Breast epithelium (tissue), 4 donors: ENCODE measurements around the gene TBC1D30. TPM values are rescaled to one million over a fixed set of nuclear protein-coding genes. Genes with fewer than 3 reads are reported as not detected.
"Not testable (repeated sequence)": the region's sequence is repeated elsewhere in the genome, so short reads cannot be mapped to it uniquely, and the experiment has no call there.

Source experiments
- DNase-seq, 2 donors: peaks; one replicate each; pipeline ENCODE4 v3.0.0-alpha.2; 2019; ENCODE audit warnings: low spot score in 2 of 2
- H3K27ac ChIP-seq, 2 donors: fragments of 200-600 bp; sonication (generic) in 1 of 2; one replicate each; pipeline ENCODE4 v1.5.1; 2016 to 2019; ENCODE audit warnings: mild to moderate bottlenecking in 1 of 2
- H3K27me3 ChIP-seq, 2 donors: fragments of 200-600 bp; sonication (generic) in 1 of 2; one replicate each; pipeline versions ENCODE4 v1.5.1 to v1.6.0; 2017 to 2019; ENCODE audit warnings: control low read depth in 1 of 2, mild to moderate bottlenecking in 1 of 2
- H3K36me3 ChIP-seq: fragments of 200-600 bp; one replicate; pipeline ENCODE4 v1.5.1; 2019
- H3K4me1 ChIP-seq, 2 donors: fragments of 200-600 bp; sonication (generic); one replicate each; pipeline ENCODE4 v1.5.1; 2016 to 2019; ENCODE audit warnings: control low read depth in 1 of 2
- H3K4me3 ChIP-seq, 3 donors: fragments of 200-600 bp; sonication (generic); 1 replicate in 2 of 3; 2 replicates in 1 of 3; pipeline ENCODE4 v1.5.1; 2016 to 2019; ENCODE audit warnings: mild to moderate bottlenecking in 3 of 3, moderate library complexity in 2 of 3
- H3K9me3 ChIP-seq, 2 donors: fragments of 200-600 bp; sonication (generic) in 1 of 2; one replicate each; pipeline ENCODE4 v1.5.1; 2016 to 2019; ENCODE audit warnings: control low read depth in 1 of 2
- POLR2A ChIP-seq: fragments of 450-650 bp; IDR thresholded peaks from one replicate; pipeline ENCODE4 v1.6.1; 2016; ENCODE audit warnings: antibody characterized with exemption, mild to moderate bottlenecking, moderate library complexity
- POLR2AphosphoS5 ChIP-seq, 3 donors: sonication (generic); formaldehyde crosslinking; IDR thresholded peaks; one replicate each; pipeline ENCODE4 v1.6.1; 2017; ENCODE audit warnings: antibody characterized with exemption in 3 of 3
- intact Hi-C: fragments of 100-400 bp; cut with DNase I; formaldehyde crosslinking; loops from one replicate; pipeline ENCODE4 v1.15.1; 2023; ENCODE audit warnings: low total_unique reads
- total RNA-seq, 3 donors: library from RNA; depleted of rRNA; stranded (reverse); fragments of >200 nt; gene quantifications; one replicate each; pipeline ENCODE4 v1.1.0, GENCODE V29; 2016
- TF ChIP-seq, protein P1 (sequence below), 3 donors: fragments of 450-650 bp; IDR thresholded peaks; one replicate each; pipeline ENCODE4 v1.5.1; 2016 to 2017; ENCODE audit warnings: antibody characterized with exemption in 3 of 3, mild to moderate bottlenecking in 3 of 3, moderate library complexity in 3 of 3

TBC1D30 gene, protein sequence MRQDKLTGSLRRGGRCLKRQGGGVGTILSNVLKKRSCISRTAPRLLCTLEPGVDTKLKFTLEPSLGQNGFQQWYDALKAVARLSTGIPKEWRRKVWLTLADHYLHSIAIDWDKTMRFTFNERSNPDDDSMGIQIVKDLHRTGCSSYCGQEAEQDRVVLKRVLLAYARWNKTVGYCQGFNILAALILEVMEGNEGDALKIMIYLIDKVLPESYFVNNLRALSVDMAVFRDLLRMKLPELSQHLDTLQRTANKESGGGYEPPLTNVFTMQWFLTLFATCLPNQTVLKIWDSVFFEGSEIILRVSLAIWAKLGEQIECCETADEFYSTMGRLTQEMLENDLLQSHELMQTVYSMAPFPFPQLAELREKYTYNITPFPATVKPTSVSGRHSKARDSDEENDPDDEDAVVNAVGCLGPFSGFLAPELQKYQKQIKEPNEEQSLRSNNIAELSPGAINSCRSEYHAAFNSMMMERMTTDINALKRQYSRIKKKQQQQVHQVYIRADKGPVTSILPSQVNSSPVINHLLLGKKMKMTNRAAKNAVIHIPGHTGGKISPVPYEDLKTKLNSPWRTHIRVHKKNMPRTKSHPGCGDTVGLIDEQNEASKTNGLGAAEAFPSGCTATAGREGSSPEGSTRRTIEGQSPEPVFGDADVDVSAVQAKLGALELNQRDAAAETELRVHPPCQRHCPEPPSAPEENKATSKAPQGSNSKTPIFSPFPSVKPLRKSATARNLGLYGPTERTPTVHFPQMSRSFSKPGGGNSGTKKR
- total RNA-seq: 10 to 100 TPM in 2 of 3 donors, 1 to 10 TPM in 1; 3.2 to 16.4 (median 11.9) TPM

DNA sequence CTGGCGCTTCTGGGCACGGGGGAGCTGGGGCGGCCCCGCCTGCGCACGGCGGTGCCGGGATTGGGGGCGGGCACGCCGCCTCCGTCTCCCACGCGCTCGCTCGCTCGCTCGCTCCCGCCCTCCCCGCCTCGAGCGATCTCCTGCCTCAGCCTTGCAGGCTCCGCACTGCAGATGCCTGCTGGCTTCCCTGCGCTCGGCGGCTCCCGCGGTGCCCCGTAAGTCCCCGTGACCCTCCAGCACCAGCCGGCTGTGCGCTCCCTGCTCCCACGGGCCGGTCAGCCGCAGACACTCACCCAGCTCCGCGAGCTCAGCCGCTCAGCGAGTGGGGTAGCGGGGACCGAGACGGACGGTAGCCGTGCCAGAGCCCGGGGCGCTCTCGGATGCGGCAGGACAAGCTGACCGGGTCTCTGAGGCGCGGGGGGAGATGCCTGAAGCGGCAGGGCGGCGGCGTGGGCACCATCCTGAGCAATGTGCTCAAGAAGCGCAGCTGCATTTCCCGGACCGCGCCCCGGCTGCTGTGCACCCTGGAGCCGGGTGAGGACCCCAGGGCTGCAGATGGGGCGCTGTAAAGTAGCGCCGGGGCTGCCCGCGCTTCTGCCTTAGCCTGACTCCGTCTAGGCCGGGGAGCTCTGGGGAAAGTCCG, at the start of gene TBC1D30:
TSS of gene TBC1D30 (plus strand) at position 148 of the 643 bp plus-strand sequence. CDS start at position 381, 233 bp downstream.
- H3K36me3 ChIP-seq: no peaks in the 10 kb centered on the region
- intact Hi-C loops: no loop called here
- H3K4me1 ChIP-seq: peaks cover 0 to 17% of the 10 kb centered on the region in 2 donors
- H3K9me3 ChIP-seq: no peaks in the 10 kb centered on the region
- peaks cover 7 to 43% of the 10 kb centered on the region in 2 donors for H3K27me3 ChIP-seq
- H3K27ac ChIP-seq: no peak within 1 kb of the TSS
- DNase-seq: no peak
- TF ChIP-seq POLR2A (no peak), POLR2AphosphoS5 (IDR thresholded peaks at IDR 0.05) (no peak)
- TF ChIP-seq, protein P1, sequence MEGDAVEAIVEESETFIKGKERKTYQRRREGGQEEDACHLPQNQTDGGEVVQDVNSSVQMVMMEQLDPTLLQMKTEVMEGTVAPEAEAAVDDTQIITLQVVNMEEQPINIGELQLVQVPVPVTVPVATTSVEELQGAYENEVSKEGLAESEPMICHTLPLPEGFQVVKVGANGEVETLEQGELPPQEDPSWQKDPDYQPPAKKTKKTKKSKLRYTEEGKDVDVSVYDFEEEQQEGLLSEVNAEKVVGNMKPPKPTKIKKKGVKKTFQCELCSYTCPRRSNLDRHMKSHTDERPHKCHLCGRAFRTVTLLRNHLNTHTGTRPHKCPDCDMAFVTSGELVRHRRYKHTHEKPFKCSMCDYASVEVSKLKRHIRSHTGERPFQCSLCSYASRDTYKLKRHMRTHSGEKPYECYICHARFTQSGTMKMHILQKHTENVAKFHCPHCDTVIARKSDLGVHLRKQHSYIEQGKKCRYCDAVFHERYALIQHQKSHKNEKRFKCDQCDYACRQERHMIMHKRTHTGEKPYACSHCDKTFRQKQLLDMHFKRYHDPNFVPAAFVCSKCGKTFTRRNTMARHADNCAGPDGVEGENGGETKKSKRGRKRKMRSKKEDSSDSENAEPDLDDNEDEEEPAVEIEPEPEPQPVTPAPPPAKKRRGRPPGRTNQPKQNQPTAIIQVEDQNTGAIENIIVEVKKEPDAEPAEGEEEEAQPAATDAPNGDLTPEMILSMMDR (IDR thresholded peaks at IDR 0.05): no peak
- H3K4me3 ChIP-seq: peak within 1 kb of the TSS; percentile 35 to 68 (median 45)

DNA sequence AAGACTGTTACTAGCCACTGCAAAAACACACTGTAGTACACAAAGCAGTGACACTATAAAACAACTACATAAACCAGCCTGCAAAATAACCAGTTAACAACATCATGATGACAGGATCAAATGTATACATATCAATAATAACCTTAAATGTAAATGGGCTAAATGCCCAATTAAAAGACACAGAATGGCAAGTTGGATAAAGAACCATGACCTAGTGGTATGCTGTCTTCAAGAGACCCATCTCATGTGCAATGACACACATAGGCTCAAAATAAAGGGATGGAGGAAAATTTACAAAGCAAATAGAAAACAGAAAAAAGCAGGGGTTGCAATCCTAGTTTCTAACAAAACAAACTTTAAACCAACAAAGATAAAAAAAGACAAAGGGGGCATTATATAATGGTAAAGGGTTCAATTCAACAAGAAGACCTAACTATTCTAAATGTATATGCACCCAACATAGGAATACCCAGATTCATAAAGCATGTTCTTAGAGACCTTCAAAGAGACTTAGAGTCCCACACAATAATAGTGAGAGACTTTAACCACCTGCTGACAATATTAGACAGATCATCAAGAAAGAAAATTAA, 49.2 kb upstream of the TBC1D30 start:
- H3K9me3 ChIP-seq: peaks cover 3 to 21% of the 10 kb centered on the region in 2 donors
- H3K36me3 ChIP-seq, H3K27me3 ChIP-seq, H3K4me1 ChIP-seq, H3K27ac ChIP-seq, H3K4me3 ChIP-seq, DNase-seq: not testable (repeated sequence)
- intact Hi-C loops: loop anchor here (5.0 kb wide), 1 partner anchor 668 kb away; no protein-coding TSS in a partner anchor

DNA sequence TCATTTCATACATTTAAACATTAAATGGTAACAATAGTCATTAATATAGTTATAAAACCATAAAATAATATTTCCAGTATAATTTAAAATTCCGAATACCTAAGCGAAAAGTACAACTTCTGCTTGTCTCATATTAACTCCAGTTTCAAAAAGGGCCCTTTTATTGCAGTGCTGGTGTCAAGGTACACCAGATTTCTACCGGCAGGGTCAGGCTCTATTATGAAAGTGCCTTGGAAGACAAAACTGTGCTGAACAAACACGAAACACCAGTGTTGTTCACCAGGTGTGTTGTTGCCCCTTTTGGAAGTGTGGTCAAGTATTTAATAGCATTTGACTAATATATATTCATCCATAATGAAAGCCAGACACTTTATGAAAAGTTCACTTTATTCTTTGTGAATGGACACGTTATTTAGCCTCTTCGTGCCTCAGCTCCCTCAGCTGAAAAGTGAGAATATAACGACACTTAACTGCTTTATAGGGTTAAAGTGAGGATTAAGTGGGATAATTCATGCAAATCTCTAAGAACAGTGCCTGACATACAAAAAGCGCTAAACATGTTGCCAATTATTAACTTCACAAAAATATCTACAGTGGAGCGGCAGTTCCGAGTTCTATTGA, 45.0 kb upstream of the TBC1D30 start:
- H3K4me3 ChIP-seq: no peak overlapping the region
- intact Hi-C loops: loop anchor here (5.0 kb wide), 1 partner anchor 672 kb away; no protein-coding TSS in a partner anchor
- peaks cover 3 to 20% of the 10 kb centered on the region in 2 donors for H3K9me3 ChIP-seq
- H3K4me1 ChIP-seq: no peaks in the 10 kb centered on the region
- DNase-seq: no peak
- H3K27ac ChIP-seq: peak overlapping the region in 1 of 2 donors; percentile 81
- no peaks in the 10 kb centered on the region for H3K27me3 ChIP-seq
- no peak for TF ChIP-seq POLR2AphosphoS5 (IDR thresholded peaks at IDR 0.05)
- TF ChIP-seq POLR2A: no peak
- TF ChIP-seq, protein P1 (IDR thresholded peaks at IDR 0.05): no peak
- H3K36me3 ChIP-seq: no peaks in the 10 kb centered on the region

DNA sequence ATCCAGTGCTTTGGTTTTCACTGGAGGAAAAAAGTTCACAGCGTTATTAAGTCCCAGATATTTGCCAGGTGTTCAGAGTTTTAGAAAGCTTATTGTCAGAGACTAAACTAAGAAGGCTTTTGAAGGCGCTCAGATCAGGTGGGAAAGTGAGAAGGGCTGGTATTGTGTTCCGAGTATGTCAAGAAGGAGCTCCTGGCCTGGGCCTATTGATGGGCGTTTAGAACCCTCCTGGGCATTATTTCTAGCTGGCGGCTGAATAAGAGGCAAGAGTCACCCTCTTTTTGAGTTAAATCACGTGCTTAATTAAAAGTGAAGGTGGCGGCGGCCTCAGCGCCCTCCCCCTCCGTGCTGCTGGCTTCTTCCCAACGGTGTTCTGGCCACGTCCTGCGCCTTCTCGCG, 44.3 kb upstream of the TBC1D30 start:
- DNase-seq: no peak
- Histone ChIP-seq H3K4me1 (no peaks in the 10 kb centered on the region), H3K4me3 (peak overlapping the region; percentile 55 to 74 (median 64)), H3K36me3 (no peaks in the 10 kb centered on the region), H3K9me3 (peaks cover 0 to 13% of the 10 kb centered on the region in 2 donors), H3K27me3 (no peaks in the 10 kb centered on the region), H3K27ac (peak overlapping the region; percentile 73 to 81)
- intact Hi-C loops: no loop called here
- TF ChIP-seq POLR2AphosphoS5 (IDR thresholded peaks at IDR 0.05): no peak
- no peak for TF ChIP-seq POLR2A
- TF ChIP-seq, protein P1 (IDR thresholded peaks at IDR 0.05): no peak
